Panc1 (cell line): ENCODE measurements around the gene MGAT5B. TPM values are rescaled to one million over a fixed set of nuclear protein-coding genes. Genes with fewer than 3 reads are reported as not detected.

Experiments
- ATAC-seq: fragments of 200-7000 bp; cut with Tn5 transposase; 2 replicates; pipeline ENCODE4 v1.9.1; 2020; ENCODE audit warnings: mild to moderate bottlenecking, moderate library complexity
- BruUV-seq: library from RNA; stranded (reverse); fragments of 400-500 nt; replicated peaks from 2 replicates; lab custom pipeline; 2021; lab: Mats Ljungman, UMichigan
- CTCF ChIA-PET: fragments of 300-600 bp; sonication (Branson Sonifier 250); formaldehyde crosslinking; loops from one replicate; lab custom pipeline; 2022; ENCODE audit warnings: antibody characterized with exemption; lab: Charles Lee
- POLR2A ChIA-PET: fragments of 300-600 bp; sonication (Branson Sonifier 250); formaldehyde crosslinking; loops from one replicate; lab custom pipeline; 2022; ENCODE audit warnings: antibody characterized with exemption; lab: Charles Lee
- DNase-seq: peaks from one replicate; pipeline ENCODE4 v3.0.0-alpha.2; 2010; ENCODE audit warnings: low read depth, low spot score
- H3K27ac ChIP-seq: 2 replicates; pipeline ENCODE4 v1.5.1; 2011; ENCODE audit warnings: mild to moderate bottlenecking, low read length, inconsistent platforms
- H3K27me3 ChIP-seq: fragments of 200-500 bp; sonication (Bioruptor generic); 2 replicates; pipeline ENCODE4 v1.6.0; 2014; ENCODE audit warnings: low read length, inconsistent platforms; ENCODE audit not compliant: control insufficient read depth, insufficient read depth
- H3K36me3 ChIP-seq: fragments of 200-500 bp; sonication (Bioruptor generic); 2 replicates; pipeline ENCODE4 v1.5.1; 2014; ENCODE audit warnings: inconsistent platforms, mild to moderate bottlenecking, low read length, moderate library complexity; ENCODE audit not compliant: control insufficient read depth, insufficient read depth
- H3K4me1 ChIP-seq: 2 replicates; pipeline ENCODE4 v1.5.1; 2011; ENCODE audit warnings: inconsistent platforms, mild to moderate bottlenecking, low read length, moderate library complexity; ENCODE audit not compliant: control insufficient read depth, insufficient read depth
- H3K4me3 ChIP-seq, 2 experiments: 2 replicates each; pipeline ENCODE4 v1.5.1; 2011 to 2012; ENCODE audit warnings: low read depth in 2 of 2, low read length in 2 of 2, mild to moderate bottlenecking in 2 of 2, inconsistent platforms in 1 of 2, moderate library complexity in 1 of 2
- H3K9me3 ChIP-seq: fragments of 200-500 bp; sonication (Bioruptor generic); 2 replicates; pipeline ENCODE4 v1.5.1; 2014; ENCODE audit warnings: low read depth, mild to moderate bottlenecking, inconsistent platforms, low read length, moderate library complexity; ENCODE audit not compliant: control insufficient read depth, insufficient read depth
- POLR2AphosphoS5 ChIP-seq: IDR thresholded peaks from 2 replicates; pipeline ENCODE4 v1.6.1; 2012; ENCODE audit warnings: mild to moderate bottlenecking, low read depth, low read length, moderate library complexity
- SIN3A ChIP-seq: IDR thresholded peaks from 2 replicates; pipeline ENCODE4 v1.6.1; 2012; ENCODE audit warnings: low read depth, mild to moderate bottlenecking, low read length, moderate library complexity, borderline replicate concordance; ENCODE audit not compliant: insufficient read depth
- TCF7L2 ChIP-seq: IDR thresholded peaks from 2 replicates; pipeline ENCODE4 v1.6.1; 2011; ENCODE audit warnings: mild to moderate bottlenecking, low read depth, low read length, inconsistent platforms
- in situ Hi-C: cut with HindIII; loops from 2 replicates; pipeline ENCODE4 v1.10.0; 2016; ENCODE audit warnings: low sequenced_read_pairs, low pct_unique_long_range_greater_than_20kb
- intact Hi-C: fragments of 100-400 bp; cut with micrococcal nuclease; formaldehyde crosslinking; loops from one replicate; pipeline ENCODE4 v1.10.0; 2022; ENCODE audit not compliant: unreplicated experiment
- total RNA-seq: library from RNA; stranded (reverse); gene quantifications from one replicate; pipeline ENCODE4 v1.2.1, GENCODE V29; 2021; ENCODE audit not compliant: unreplicated experiment
- TF ChIP-seq, protein P1 (sequence below): fragments of 450-650 bp; IDR thresholded peaks from 2 replicates; pipeline ENCODE4 v1.5.1; 2017; ENCODE audit warnings: mild to moderate bottlenecking
- TF ChIP-seq, protein P2 (sequence below), 2 experiments: IDR thresholded peaks; 2 replicates each; pipeline ENCODE4 v1.6.1; 2011 to 2012; ENCODE audit warnings: low read depth in 2 of 2, control low read depth in 1 of 2, low read length in 1 of 2, mild to moderate bottlenecking in 1 of 2, moderate library complexity in 1 of 2; ENCODE audit not compliant: insufficient read depth in 1 of 2

Gene MGAT5B
- total RNA-seq, 1 experiment from 2014 or later: 34.9 TPM

DNA sequence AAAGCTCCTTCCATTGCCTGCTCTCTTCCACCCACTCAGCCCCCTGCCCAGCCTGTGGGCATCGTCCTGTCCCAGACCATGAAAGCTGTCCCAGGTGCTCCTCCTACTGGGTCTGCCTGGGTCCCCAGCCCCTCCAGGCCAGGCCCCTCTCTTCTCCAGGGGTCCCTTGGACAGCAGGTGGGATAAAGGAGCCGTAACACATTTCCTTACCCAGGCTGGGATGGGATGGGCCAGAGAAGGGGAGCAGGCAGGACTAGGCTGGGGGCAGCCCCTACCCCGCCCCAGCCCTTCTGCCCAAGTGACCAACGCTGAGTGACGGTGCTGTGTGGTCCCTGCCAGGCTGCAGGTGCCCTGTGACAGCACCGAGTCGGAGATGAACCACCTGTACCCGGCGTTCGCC lies 80.1 kb downstream of the MGAT5B start:
- BruUV-seq: no TSS peak
- Histone ChIP-seq H3K36me3 (no peaks in the 10 kb centered on the region), H3K4me1 (no peaks in the 10 kb centered on the region), H3K4me3 (no peak overlapping the region), H3K9me3 (no peaks in the 10 kb centered on the region), H3K27me3 (no peaks in the 10 kb centered on the region), H3K27ac (no peak overlapping the region)
- CTCF ChIA-PET: no interaction called here
- DNase-seq (no peak), ATAC-seq (no peak)
- in situ Hi-C loops (no loop called here), intact Hi-C loops (no loop called here)
- TF ChIP-seq POLR2AphosphoS5: no peak
- TF ChIP-seq, protein P1, sequence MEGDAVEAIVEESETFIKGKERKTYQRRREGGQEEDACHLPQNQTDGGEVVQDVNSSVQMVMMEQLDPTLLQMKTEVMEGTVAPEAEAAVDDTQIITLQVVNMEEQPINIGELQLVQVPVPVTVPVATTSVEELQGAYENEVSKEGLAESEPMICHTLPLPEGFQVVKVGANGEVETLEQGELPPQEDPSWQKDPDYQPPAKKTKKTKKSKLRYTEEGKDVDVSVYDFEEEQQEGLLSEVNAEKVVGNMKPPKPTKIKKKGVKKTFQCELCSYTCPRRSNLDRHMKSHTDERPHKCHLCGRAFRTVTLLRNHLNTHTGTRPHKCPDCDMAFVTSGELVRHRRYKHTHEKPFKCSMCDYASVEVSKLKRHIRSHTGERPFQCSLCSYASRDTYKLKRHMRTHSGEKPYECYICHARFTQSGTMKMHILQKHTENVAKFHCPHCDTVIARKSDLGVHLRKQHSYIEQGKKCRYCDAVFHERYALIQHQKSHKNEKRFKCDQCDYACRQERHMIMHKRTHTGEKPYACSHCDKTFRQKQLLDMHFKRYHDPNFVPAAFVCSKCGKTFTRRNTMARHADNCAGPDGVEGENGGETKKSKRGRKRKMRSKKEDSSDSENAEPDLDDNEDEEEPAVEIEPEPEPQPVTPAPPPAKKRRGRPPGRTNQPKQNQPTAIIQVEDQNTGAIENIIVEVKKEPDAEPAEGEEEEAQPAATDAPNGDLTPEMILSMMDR: no peak
- no peak for TF ChIP-seq SIN3A
- POLR2A ChIA-PET: interaction anchor here (0.6 kb wide), 1 partner anchor 100 kb away, joined by 3 read pairs; no protein-coding TSS in a partner anchor

- ATAC-seq (no peak), DNase-seq (no peak)
- H3K27me3 ChIP-seq: no peaks in the 10 kb centered on the region
- no peaks in the 10 kb centered on the region for H3K36me3 ChIP-seq
- intact Hi-C loops (no loop called here), in situ Hi-C loops (no loop called here)
- POLR2A ChIA-PET: no interaction called here
- no peak overlapping the region for H3K4me3 ChIP-seq
- CTCF ChIA-PET: no interaction called here
- no peak overlapping the region for H3K27ac ChIP-seq
- no peaks in the 10 kb centered on the region for H3K4me1 ChIP-seq
- H3K9me3 ChIP-seq: no peaks in the 10 kb centered on the region
- no TSS peak for BruUV-seq
- TF ChIP-seq POLR2AphosphoS5 (no peak), SIN3A (no peak)
- TF ChIP-seq, protein P1: no peak
Observed at GRCh38 chr17:76948726-76949342, 80.6 kb downstream of the MGAT5B start.

GRCh38 chr17:76949913-76950695 lies 81.9 kb downstream of the MGAT5B start:
- ChIA-PET CTCF (no interaction called here), POLR2A (no interaction called here)
- Histone ChIP-seq H3K4me3 (no peak overlapping the region), H3K4me1 (no peaks in the 10 kb centered on the region), H3K27me3 (no peaks in the 10 kb centered on the region), H3K27ac (no peak overlapping the region), H3K9me3 (no peaks in the 10 kb centered on the region), H3K36me3 (no peaks in the 10 kb centered on the region)
- intact Hi-C loops (no loop called here), in situ Hi-C loops (no loop called here)
- no peak for DNase-seq
- ATAC-seq: no peak
- BruUV-seq: no TSS peak
- TF ChIP-seq POLR2AphosphoS5 (no peak), TCF7L2 (no peak), SIN3A (no peak)
- TF ChIP-seq, protein P1: no peak
- TF ChIP-seq, protein P2, sequence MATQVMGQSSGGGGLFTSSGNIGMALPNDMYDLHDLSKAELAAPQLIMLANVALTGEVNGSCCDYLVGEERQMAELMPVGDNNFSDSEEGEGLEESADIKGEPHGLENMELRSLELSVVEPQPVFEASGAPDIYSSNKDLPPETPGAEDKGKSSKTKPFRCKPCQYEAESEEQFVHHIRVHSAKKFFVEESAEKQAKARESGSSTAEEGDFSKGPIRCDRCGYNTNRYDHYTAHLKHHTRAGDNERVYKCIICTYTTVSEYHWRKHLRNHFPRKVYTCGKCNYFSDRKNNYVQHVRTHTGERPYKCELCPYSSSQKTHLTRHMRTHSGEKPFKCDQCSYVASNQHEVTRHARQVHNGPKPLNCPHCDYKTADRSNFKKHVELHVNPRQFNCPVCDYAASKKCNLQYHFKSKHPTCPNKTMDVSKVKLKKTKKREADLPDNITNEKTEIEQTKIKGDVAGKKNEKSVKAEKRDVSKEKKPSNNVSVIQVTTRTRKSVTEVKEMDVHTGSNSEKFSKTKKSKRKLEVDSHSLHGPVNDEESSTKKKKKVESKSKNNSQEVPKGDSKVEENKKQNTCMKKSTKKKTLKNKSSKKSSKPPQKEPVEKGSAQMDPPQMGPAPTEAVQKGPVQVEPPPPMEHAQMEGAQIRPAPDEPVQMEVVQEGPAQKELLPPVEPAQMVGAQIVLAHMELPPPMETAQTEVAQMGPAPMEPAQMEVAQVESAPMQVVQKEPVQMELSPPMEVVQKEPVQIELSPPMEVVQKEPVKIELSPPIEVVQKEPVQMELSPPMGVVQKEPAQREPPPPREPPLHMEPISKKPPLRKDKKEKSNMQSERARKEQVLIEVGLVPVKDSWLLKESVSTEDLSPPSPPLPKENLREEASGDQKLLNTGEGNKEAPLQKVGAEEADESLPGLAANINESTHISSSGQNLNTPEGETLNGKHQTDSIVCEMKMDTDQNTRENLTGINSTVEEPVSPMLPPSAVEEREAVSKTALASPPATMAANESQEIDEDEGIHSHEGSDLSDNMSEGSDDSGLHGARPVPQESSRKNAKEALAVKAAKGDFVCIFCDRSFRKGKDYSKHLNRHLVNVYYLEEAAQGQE (IDR thresholded peaks at IDR 0.05; ENCODE audit: insufficient read depth in 1 of 2, low read depth in 2 of 2, low read length in 1 of 2): no peak
